GM23338 (cell line): Measurements from ENCODE around the gene GLCCI1. TPM values are rescaled to one million over a fixed set of nuclear protein-coding genes. Genes with fewer than 3 reads are reported as not detected.

Experiments used
- ATAC-seq: fragments of 200-7000 bp; cut with Tn5 transposase; 3 replicates; pipeline ENCODE4 v1.9.1; 2020
- DNase-seq: peaks from one replicate; pipeline ENCODE4 v3.0.0-alpha.2; 2015; ENCODE audit warnings: low spot score
- H2AFZ ChIP-seq: fragments of 200-600 bp; sonication (generic); 2 replicates; pipeline ENCODE4 v1.8.0; 2016; ENCODE audit warnings: antibody characterized with exemption, mild to moderate bottlenecking, moderate library complexity
- H3F3A ChIP-seq: fragments of 200-600 bp; sonication (generic); replicated peaks from 2 replicates; pipeline ENCODE4 v1.8.0; 2017; ENCODE audit warnings: antibody characterized with exemption, mixed run types, low read depth
- H3K27ac ChIP-seq: fragments of 200-600 bp; sonication (generic); 2 replicates; pipeline ENCODE4 v1.6.1; 2016; ENCODE audit warnings: low read depth
- H3K27me3 ChIP-seq: fragments of 200-600 bp; sonication (generic); 2 replicates; pipeline ENCODE4 v1.8.0; 2016; ENCODE audit warnings: mild to moderate bottlenecking, mixed run types, moderate library complexity; ENCODE audit not compliant: insufficient read depth
- H3K36me3 ChIP-seq: fragments of 200-600 bp; sonication (generic); 2 replicates; pipeline ENCODE4 v1.8.0; 2016; ENCODE audit warnings: mild to moderate bottlenecking; ENCODE audit not compliant: insufficient read depth
- H3K4me1 ChIP-seq: fragments of 200-600 bp; sonication (generic); 2 replicates; pipeline ENCODE4 v1.8.0; 2016; ENCODE audit warnings: mild to moderate bottlenecking, moderate library complexity; ENCODE audit not compliant: insufficient read depth
- H3K4me2 ChIP-seq: fragments of 200-600 bp; sonication (generic); 2 replicates; pipeline ENCODE4 v1.7.1; 2017; ENCODE audit warnings: mixed run types
- H3K4me3 ChIP-seq: fragments of 200-600 bp; sonication (generic); 2 replicates; pipeline ENCODE4 v1.6.1; 2016; ENCODE audit warnings: mixed run types
- H3K79me2 ChIP-seq: fragments of 200-600 bp; sonication (generic); replicated peaks from 2 replicates; pipeline ENCODE4 v1.8.0; 2017; ENCODE audit warnings: mild to moderate bottlenecking; ENCODE audit not compliant: insufficient read depth
- H3K9me2 ChIP-seq: fragments of 200-600 bp; sonication (generic); 2 replicates; pipeline ENCODE4 v1.8.0; 2017; ENCODE audit not compliant: insufficient read depth
- H4K20me1 ChIP-seq: fragments of 200-600 bp; sonication (generic); replicated peaks from 2 replicates; pipeline ENCODE4 v1.8.0; 2017; ENCODE audit warnings: mild to moderate bottlenecking; ENCODE audit not compliant: insufficient read depth
- H3K27ac Mint-ChIP-seq: 2 replicates; pipeline ENCODE4 v1.8.0; 2020; ENCODE audit warnings: inconsistent platforms, mild to moderate bottlenecking, moderate library complexity, mixed read lengths
- H3K27me3 Mint-ChIP-seq: 3 replicates; pipeline ENCODE4 v1.8.0; 2022; ENCODE audit warnings: low read depth, mild to moderate bottlenecking, moderate library complexity, mixed read lengths, inconsistent platforms; ENCODE audit not compliant: insufficient read depth, poor library complexity
- H3K36me3 Mint-ChIP-seq: 3 replicates; pipeline ENCODE4 v1.8.0; 2021; ENCODE audit warnings: low read depth, mild to moderate bottlenecking, inconsistent platforms, moderate library complexity, mixed read lengths
- H3K4me1 Mint-ChIP-seq: 3 replicates; pipeline ENCODE4 v1.8.0; 2020; ENCODE audit warnings: mild to moderate bottlenecking, inconsistent platforms, mixed read lengths
- H3K4me3 Mint-ChIP-seq: 3 replicates; pipeline ENCODE4 v1.8.0; 2021; ENCODE audit warnings: moderate library complexity, mild to moderate bottlenecking, inconsistent platforms, mixed read lengths
- H3K9me3 Mint-ChIP-seq: 3 replicates; pipeline ENCODE4 v1.8.0; 2020; ENCODE audit warnings: moderate library complexity, mild to moderate bottlenecking, inconsistent platforms, mixed read lengths
- CREB1 ChIP-seq: fragments of 250-450 bp; sonication (Bioruptor Pico); IDR thresholded peaks from 2 replicates; pipeline ENCODE4 v1.5.0; 2020; ENCODE audit warnings: low read depth, mild to moderate bottlenecking, moderate library complexity
- CTCF ChIP-seq, 2 experiments: fragments of 200-600 bp in 1 of 2; sonication (generic) in 1 of 2; conservative IDR thresholded peaks; 2 replicates each; pipeline versions ENCODE4 v1.5.1 to v1.6.1; 2016 to 2017; ENCODE audit warnings: antibody characterized with exemption in 2 of 2, low read depth in 2 of 2, mild to moderate bottlenecking in 2 of 2, moderate library complexity in 1 of 2
- NANOG ChIP-seq: IDR thresholded peaks from 2 replicates; pipeline ENCODE4 v1.6.1; 2016; ENCODE audit warnings: antibody characterized with exemption, borderline replicate concordance
- POLR2AphosphoS5 ChIP-seq: IDR thresholded peaks from 2 replicates; pipeline ENCODE4 v1.6.1; 2016; ENCODE audit warnings: antibody characterized with exemption, low read depth
- REST ChIP-seq: IDR thresholded peaks from one replicate; pipeline ENCODE4 v1.6.1; 2018; ENCODE audit warnings: antibody characterized with exemption; ENCODE audit not compliant: unreplicated experiment
- polyA plus RNA-seq: library from polyadenylated mRNA; unstranded; fragments of >200 nt; fragmentation: Nextera tagmentation; extraction: Ambion mirVana; gene quantifications from 2 replicates; pipeline ENCODE4 v1.2.1, GENCODE V29; 2016
- total RNA-seq: library from RNA; depleted of rRNA; stranded (reverse); fragments of >200 nt; shearing (Covaris generic); gene quantifications from 2 replicates; pipeline ENCODE4 v1.2.3, GENCODE V29; 2014

Gene GLCCI1
- total and polyA plus RNA-seq, 2 experiments from 2014 or later, result 15.0 to 15.7 TPM

GRCh38 chr7:8115547-8116402 is 147.2 kb downstream of the GLCCI1 start:
- no peak overlapping the region for H2AFZ ChIP-seq
- no peak overlapping the region for H3K27ac Mint-ChIP-seq

GRCh38 chr7:8117195-8117594 is 148.6 kb downstream of the GLCCI1 start:
- Mint-ChIP-seq H3K4me3 (no peak overlapping the region), H3K27me3 (peaks cover 9% of the 10 kb centered on the region), H3K36me3 (peaks cover 26% of the 10 kb centered on the region), H3K4me1 (peaks cover 13% of the 10 kb centered on the region), H3K9me3 (peaks cover 3% of the 10 kb centered on the region; the same call in 2 of the 3 replicates), H3K27ac (no peak overlapping the region)
- H3F3A ChIP-seq, result 0 out of 2 replicates have a peak, but pooled peaks cover 3% of the 10 kb centered on the region
- no peak for TF ChIP-seq NANOG
- TF ChIP-seq REST, result peak; percentile 46
- TF ChIP-seq CTCF (conservative IDR thresholded peaks at IDR 0.05; ENCODE audit: low read depth in 2 of 2), result no peak
- H2AFZ ChIP-seq, result no peak overlapping the region
- H4K20me1 ChIP-seq, result no peaks in the 10 kb centered on the region
- peaks cover 18% of the 10 kb centered on the region; the same call in 1 of the 2 replicates for H3K9me2 ChIP-seq
- no peaks in the 10 kb centered on the region for H3K27me3 ChIP-seq
- peaks cover 12% of the 10 kb centered on the region for H3K4me1 ChIP-seq
- H3K4me2 ChIP-seq, result no peak overlapping the region
- H3K36me3 ChIP-seq, result no peaks in the 10 kb centered on the region
- H3K4me3 ChIP-seq, result no peak overlapping the region
- no peak overlapping the region for H3K27ac ChIP-seq
- H3K79me2 ChIP-seq, result no peaks in the 10 kb centered on the region
- DNase-seq (no peak), ATAC-seq (no peak)

More at GRCh38 chr7:8115547-8116402, 147.2 kb downstream of the GLCCI1 start:
- H3K9me2 ChIP-seq, result peaks cover 22% of the 10 kb centered on the region; the same call in 1 of the 2 replicates
- no peak overlapping the region for H3K4me2 ChIP-seq
- H3K4me1 ChIP-seq, result peaks cover 22% of the 10 kb centered on the region
- 0 out of 2 replicates have a peak, but pooled peaks cover 3% of the 10 kb centered on the region for H3F3A ChIP-seq
- no peaks in the 10 kb centered on the region for H4K20me1 ChIP-seq
- TF ChIP-seq CREB1 (CRISPR knock-in tag) (no peak), POLR2AphosphoS5 (no peak)
- no peaks in the 10 kb centered on the region for H3K36me3 ChIP-seq
- Mint-ChIP-seq H3K27me3 (peaks cover 15% of the 10 kb centered on the region), H3K36me3 (peaks cover 26% of the 10 kb centered on the region), H3K4me3 (no peak overlapping the region), H3K9me3 (peaks cover 6% of the 10 kb centered on the region; the same call in 2 of the 3 replicates), H3K4me1 (peaks cover 27% of the 10 kb centered on the region)
- ATAC-seq (no peak), DNase-seq (no peak)
- no peak overlapping the region for H3K4me3 ChIP-seq
- H3K27ac ChIP-seq, result no peak overlapping the region
- H3K27me3 ChIP-seq, result no peaks in the 10 kb centered on the region
- no peaks in the 10 kb centered on the region for H3K79me2 ChIP-seq
